ENCODE measurements around the gene ACSF3.

GRCh38 chr16:89099905-89100304 lies 6.3 kb downstream of the ACSF3 start:
- TF ChIP-seq CTCF (IDR thresholded peaks at IDR 0.05; ENCODE audit: low read length) (no peak), EZH2 (IDR thresholded peaks at IDR 0.05; ENCODE audit: borderline replicate concordance, low read length) (no peak)

Data from OCI-LY1 (cell line).